ENCODE measurements around the gene TARBP1.

GRCh38 chr1:234402939-234403338 is 76.0 kb downstream of the TARBP1 start:
- no peak for TF ChIP-seq CTCF (IDR thresholded peaks at IDR 0.05)
- TF ChIP-seq POLR2A (IDR thresholded peaks at IDR 0.05): no peak
